ENCODE results near the gene EEF1AKMT3. TPM values are rescaled to one million over a fixed set of nuclear protein-coding genes. Genes with fewer than 3 reads are reported as not detected.

The EEF1AKMT3 gene
- total and polyA plus RNA-seq, 9 of the 15 experiments (the other 6 are each of a cell fraction or from before 2014, with no cell fraction given) = 4.1 to 17.2 (median 7.9) TPM

DNA sequence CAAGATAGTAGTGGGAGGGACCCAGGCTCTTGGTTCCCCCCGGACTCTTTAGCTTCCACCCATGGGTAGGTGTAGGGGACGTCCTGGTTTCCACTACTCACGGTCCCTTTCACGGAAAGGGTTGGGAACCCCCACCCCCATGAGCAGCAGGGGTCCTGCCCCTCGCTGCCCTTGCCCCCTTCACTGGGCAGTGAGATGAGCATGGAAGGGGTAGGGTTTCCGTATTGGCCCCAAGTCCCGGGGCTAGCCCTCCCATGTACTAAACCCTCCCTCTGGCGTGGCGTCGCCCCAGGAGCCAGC is 46.6 kb upstream of the EEF1AKMT3 start:
- no peaks in the 10 kb centered on the region for H3K79me2 ChIP-seq (ENCODE audit: control insufficient read depth, insufficient read depth, low read length)
- no peak for TF ChIP-seq SAFB2 (IDR thresholded peaks at IDR 0.05; ENCODE audit: borderline replicate concordance, low read depth, low read length, severe bottlenecking)
- TF ChIP-seq ZNF586 (CRISPR knock-in tag; conservative IDR thresholded peaks at IDR 0.05) = no peak
- no peak for TF ChIP-seq SMAD2 (IDR thresholded peaks at IDR 0.05; ENCODE audit: low read depth, low read length)
- no peak for TF ChIP-seq HNRNPUL1 (IDR thresholded peaks at IDR 0.05; ENCODE audit: low read length)
- no peak for TF ChIP-seq ZNF23 (CRISPR knock-in tag; IDR thresholded peaks at IDR 0.05)
- no peak for TF ChIP-seq HNRNPLL (IDR thresholded peaks at IDR 0.05; ENCODE audit: low read depth, low read length, poor library complexity, severe bottlenecking)
- TF ChIP-seq, protein P1, sequence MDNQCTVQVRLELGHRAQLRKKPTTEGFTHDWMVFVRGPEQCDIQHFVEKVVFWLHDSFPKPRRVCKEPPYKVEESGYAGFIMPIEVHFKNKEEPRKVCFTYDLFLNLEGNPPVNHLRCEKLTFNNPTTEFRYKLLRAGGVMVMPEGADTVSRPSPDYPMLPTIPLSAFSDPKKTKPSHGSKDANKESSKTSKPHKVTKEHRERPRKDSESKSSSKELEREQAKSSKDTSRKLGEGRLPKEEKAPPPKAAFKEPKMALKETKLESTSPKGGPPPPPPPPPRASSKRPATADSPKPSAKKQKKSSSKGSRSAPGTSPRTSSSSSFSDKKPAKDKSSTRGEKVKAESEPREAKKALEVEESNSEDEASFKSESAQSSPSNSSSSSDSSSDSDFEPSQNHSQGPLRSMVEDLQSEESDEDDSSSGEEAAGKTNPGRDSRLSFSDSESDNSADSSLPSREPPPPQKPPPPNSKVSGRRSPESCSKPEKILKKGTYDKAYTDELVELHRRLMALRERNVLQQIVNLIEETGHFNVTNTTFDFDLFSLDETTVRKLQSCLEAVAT (IDR thresholded peaks at IDR 0.05) = no peak
- no peak for TF ChIP-seq ZNF24 (IDR thresholded peaks at IDR 0.05)
- TF ChIP-seq, protein P2, sequence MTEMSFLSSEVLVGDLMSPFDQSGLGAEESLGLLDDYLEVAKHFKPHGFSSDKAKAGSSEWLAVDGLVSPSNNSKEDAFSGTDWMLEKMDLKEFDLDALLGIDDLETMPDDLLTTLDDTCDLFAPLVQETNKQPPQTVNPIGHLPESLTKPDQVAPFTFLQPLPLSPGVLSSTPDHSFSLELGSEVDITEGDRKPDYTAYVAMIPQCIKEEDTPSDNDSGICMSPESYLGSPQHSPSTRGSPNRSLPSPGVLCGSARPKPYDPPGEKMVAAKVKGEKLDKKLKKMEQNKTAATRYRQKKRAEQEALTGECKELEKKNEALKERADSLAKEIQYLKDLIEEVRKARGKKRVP (CRISPR knock-in tag; IDR thresholded peaks at IDR 0.05) = no peak
- TF ChIP-seq MYC (IDR thresholded peaks at IDR 0.05; ENCODE audit: low read depth, low read length) = no peak
- TF ChIP-seq MYC (CRISPR knock-in tag; IDR thresholded peaks at IDR 0.05; ENCODE audit: borderline replicate concordance, low read depth) = no peak
- no peak for TF ChIP-seq CBX8 (IDR thresholded peaks at IDR 0.05; ENCODE audit: borderline replicate concordance, extremely low read depth, low read depth, low read length, poor library complexity, severe bottlenecking)
- no peak for TF ChIP-seq SMARCC2 (IDR thresholded peaks at IDR 0.05; ENCODE audit: low read depth)
- no peak for TF ChIP-seq CBX1 (IDR thresholded peaks at IDR 0.05; ENCODE audit: low read depth)
- no peak for TF ChIP-seq ZNF253 (CRISPR knock-in tag; conservative IDR thresholded peaks at IDR 0.05)
- TF ChIP-seq MEF2D (tag; conservative IDR thresholded peaks at IDR 0.05; ENCODE audit: low read depth) = no peak
- no peak for TF ChIP-seq FOXP1 (CRISPR knock-in tag; IDR thresholded peaks at IDR 0.05)
- no peak for TF ChIP-seq PHF20 (IDR thresholded peaks at IDR 0.05; ENCODE audit: partially characterized antibody)
- TF ChIP-seq NELFE (IDR thresholded peaks at IDR 0.05; ENCODE audit: insufficient read depth, insufficient read length) = no peak
- no peak for TF ChIP-seq MAFF (IDR thresholded peaks at IDR 0.05; ENCODE audit: low read length)
- H3K27ac ChIP-seq (ENCODE audit: extremely low read depth, low read depth, low read length) = no peak overlapping the region
- WGBS (ENCODE audit: insufficient coverage, low coverage, missing lambda C conversion rate) = 47% methylated on average over 9 of the region's 10 CpGs
- POLR2A ChIA-PET = interaction anchor here (0.9 kb wide), 1 partner anchor 93 kb away, joined by 4 read pairs; the partner anchor contains the start of gene AVIL
- no peak overlapping the region for H3K4me3 ChIP-seq
- in situ Hi-C loops (cut with MboI) (no loop called here), intact Hi-C loops (cut with micrococcal nuclease) (no loop called here)
- no peaks in the 10 kb centered on the region; the same call in 1 of the 2 replicates for H4K20me1 ChIP-seq (replicated peaks; ENCODE audit: control insufficient read depth, insufficient read depth, low read length)
- CTCF ChIA-PET (ENCODE audit: low intra/inter-chr PET ratio) = no interaction called here
- FAIRE-seq (no peak), ATAC-seq (no peak), DNase-seq (ENCODE audit: extremely low read depth in 1 of 4, low spot score in 3 of 4) (no peak)
- H3K36me3 ChIP-seq (ENCODE audit: control insufficient read depth, insufficient read depth, low read length) = peaks cover 3% of the 10 kb centered on the region; the same call in 1 of the 3 replicates
- peaks cover 0 to 20% of the 10 kb centered on the region in 2 experiments; a peak in 2 of 5 replicates for H3K4me1 ChIP-seq (replicated peaks in 1 of 2; ENCODE audit: control insufficient read depth in 2 of 2, insufficient read depth in 2 of 2, low read length in 2 of 2)
- no peak overlapping the region for H3K9ac ChIP-seq (ENCODE audit: insufficient read depth in 1 of 2, low read depth in 2 of 2, low read length in 2 of 2)
- H3K9me3 ChIP-seq (replicated peaks; ENCODE audit: control insufficient read depth, insufficient read depth, low read depth, low read length) = no peaks in the 10 kb centered on the region; the same call in 1 of the 2 replicates
- no peaks in the 10 kb centered on the region for H3K9me1 ChIP-seq (ENCODE audit: control insufficient read depth, insufficient read depth, low read length)
- H3K27me3 ChIP-seq (ENCODE audit: control insufficient read depth in 2 of 2, insufficient read depth in 2 of 2, low read length in 2 of 2) = peaks cover 12 to 16% of the 10 kb centered on the region in 2 experiments
- BruUV-seq (replicated peaks) = no TSS peak
- no peak overlapping the region for H2AFZ ChIP-seq (ENCODE audit: low read depth, low read length)
- H3K4me2 ChIP-seq (ENCODE audit: insufficient read depth, low read length) = no peak overlapping the region

Data from K562 (cell line).